WTC11 (cell line): ENCODE results near the gene BPHL. TPM values are rescaled to one million over a fixed set of nuclear protein-coding genes. Genes with fewer than 3 reads are reported as not detected.

Experiments
- ATAC-seq: fragments of 200-7000 bp; cut with Tn5 transposase; 2 replicates; pipeline ENCODE4 v1.10.0; 2021; ENCODE audit warnings: mild to moderate bottlenecking, moderate library complexity
- CTCF ChIA-PET: fragments of 300-600 bp; sonication (Branson Sonifier 250); formaldehyde crosslinking; loops from one replicate; lab custom pipeline; 2021; ENCODE audit warnings: antibody characterized with exemption; lab: Charles Lee
- POLR2A ChIA-PET: fragments of 350-600 bp; sonication (Branson Sonifier 250); formaldehyde crosslinking; loops from one replicate; lab custom pipeline; 2021; ENCODE audit warnings: antibody characterized with exemption; lab: Charles Lee
- DNase-seq: peaks from one replicate; pipeline ENCODE4 v3.0.0; 2021; ENCODE audit warnings: low spot score
- H3K27ac Mint-ChIP-seq: 2 replicates; pipeline ENCODE4 v1.8.0; 2021; ENCODE audit warnings: mixed read lengths
- H3K27me3 Mint-ChIP-seq: 2 replicates; pipeline ENCODE4 v1.8.0; 2021; ENCODE audit warnings: low read depth, mild to moderate bottlenecking, moderate library complexity, mixed read lengths
- H3K36me3 Mint-ChIP-seq: 2 replicates; pipeline ENCODE4 v1.8.0; 2021; ENCODE audit warnings: mixed read lengths
- H3K4me1 Mint-ChIP-seq: 2 replicates; pipeline ENCODE4 v1.8.0; 2022; ENCODE audit warnings: mixed read lengths
- H3K4me3 Mint-ChIP-seq: 2 replicates; pipeline ENCODE4 v1.8.0; 2021; ENCODE audit warnings: mild to moderate bottlenecking, moderate library complexity, mixed read lengths
- H3K9me3 Mint-ChIP-seq: 2 replicates; pipeline ENCODE4 v1.8.0; 2021; ENCODE audit warnings: mixed read lengths
- ARID4B ChIP-seq: sonication (generic); formaldehyde crosslinking; IDR thresholded peaks from 2 replicates; pipeline ENCODE4 v1.8.0; 2023; ENCODE audit warnings: missing genetic modification reagents, mild to moderate bottlenecking, borderline replicate concordance
- ATF2 ChIP-seq: sonication (generic); formaldehyde crosslinking; IDR thresholded peaks from 2 replicates; pipeline ENCODE4 v1.8.1; 2022; ENCODE audit warnings: low read depth, missing genetic modification reagents, borderline replicate concordance
- CREM ChIP-seq: sonication (generic); formaldehyde crosslinking; IDR thresholded peaks from 2 replicates; pipeline ENCODE4 v1.8.1; 2022; ENCODE audit warnings: mild to moderate bottlenecking, missing genetic modification reagents, moderate library complexity
- E2F5 ChIP-seq: sonication (generic); formaldehyde crosslinking; IDR thresholded peaks from 2 replicates; pipeline ENCODE4 v1.8.1; 2022; ENCODE audit warnings: mild to moderate bottlenecking, moderate library complexity, missing genetic modification reagents
- ETV6 ChIP-seq: sonication (generic); formaldehyde crosslinking; IDR thresholded peaks from 2 replicates; pipeline ENCODE4 v1.8.1; 2022; ENCODE audit warnings: mild to moderate bottlenecking, missing genetic modification reagents
- FOXP4 ChIP-seq: sonication (generic); formaldehyde crosslinking; IDR thresholded peaks from 2 replicates; pipeline ENCODE4 v1.8.0; 2022; ENCODE audit warnings: mild to moderate bottlenecking, missing genetic modification reagents
- GABPB1 ChIP-seq: sonication (generic); formaldehyde crosslinking; IDR thresholded peaks from 2 replicates; pipeline ENCODE4 v1.8.1; 2023; ENCODE audit warnings: mild to moderate bottlenecking, missing genetic modification reagents
- GRHL2 ChIP-seq: fragments of 250-450 bp; sonication (Bioruptor Pico); IDR thresholded peaks from 2 replicates; pipeline ENCODE4 v1.8.0; 2022; ENCODE audit warnings: mild to moderate bottlenecking, moderate library complexity; ENCODE audit not compliant: insufficient replicate concordance, severe bottlenecking
- IRF1 ChIP-seq: sonication (generic); formaldehyde crosslinking; IDR thresholded peaks from 2 replicates; pipeline ENCODE4 v1.8.0; 2023; ENCODE audit warnings: missing genetic modification reagents
- MAX ChIP-seq: sonication (generic); formaldehyde crosslinking; IDR thresholded peaks from 2 replicates; pipeline ENCODE4 v1.8.0; 2022; ENCODE audit warnings: mild to moderate bottlenecking, missing genetic modification reagents
- MLX ChIP-seq: sonication (generic); formaldehyde crosslinking; IDR thresholded peaks from 2 replicates; pipeline ENCODE4 v1.8.1; 2023; ENCODE audit warnings: mild to moderate bottlenecking, missing genetic modification reagents, moderate library complexity
- NFATC4 ChIP-seq: fragments of 250-450 bp; sonication (Bioruptor Pico); IDR thresholded peaks from 2 replicates; pipeline ENCODE4 v1.9.0; 2021; ENCODE audit warnings: mild to moderate bottlenecking
- SP1 ChIP-seq: sonication (generic); formaldehyde crosslinking; conservative IDR thresholded peaks from 2 replicates; pipeline ENCODE4 v1.8.1; 2022; ENCODE audit warnings: missing genetic modification reagents
- ZMAT4 ChIP-seq: fragments of 250-450 bp; sonication (Bioruptor Pico); IDR thresholded peaks from 2 replicates; pipeline ENCODE4 v1.9.0; 2021; ENCODE audit warnings: mild to moderate bottlenecking
- ZNF219 ChIP-seq: sonication (generic); formaldehyde crosslinking; IDR thresholded peaks from 2 replicates; pipeline ENCODE4 v1.8.0; 2023; ENCODE audit warnings: missing genetic modification reagents, mild to moderate bottlenecking, borderline replicate concordance
- ZNF281 ChIP-seq: sonication (generic); formaldehyde crosslinking; IDR thresholded peaks from 2 replicates; pipeline ENCODE4 v1.8.0; 2023; ENCODE audit warnings: mild to moderate bottlenecking, missing genetic modification reagents
- ZNF317 ChIP-seq: sonication (generic); formaldehyde crosslinking; IDR thresholded peaks from 2 replicates; pipeline ENCODE4 v1.8.1; 2023; ENCODE audit warnings: low read depth, mild to moderate bottlenecking, moderate library complexity, missing genetic modification reagents, borderline replicate concordance
- total RNA-seq: library from RNA; stranded (reverse); gene quantifications from 3 replicates; pipeline ENCODE4 v1.2.3, GENCODE V29; 2021

Gene BPHL
- total RNA-seq, 1 experiment from 2014 or later: 29.7 TPM

- TF ChIP-seq ARID4B (CRISPR knock-in tag) (peak; percentile 42; the same call in 1 of the 2 replicates), IRF1 (peak; percentile 71; the same call in 1 of the 2 replicates), GABPB1 (CRISPR knock-in tag) (peak; percentile 73), FOXP4 (CRISPR knock-in tag) (peak; percentile 80; the same call in 1 of the 2 replicates), ETV6 (CRISPR knock-in tag) (peak; percentile 74; the same call in 1 of the 2 replicates), SP1 (CRISPR knock-in tag) (peak; percentile 99), GRHL2 (CRISPR knock-in tag) (no peak), MLX (CRISPR knock-in tag) (peak; percentile 66; the same call in 1 of the 2 replicates), CREM (CRISPR knock-in tag) (peak; percentile 94), E2F5 (CRISPR knock-in tag) (peak; percentile 60; the same call in 1 of the 2 replicates), ZNF219 (CRISPR knock-in tag) (0 out of 2 replicates have a peak, but pooled peaks have one; percentile 31)
Observed at GRCh38 chr6:3157131-3157933, 38.8 kb downstream of the BPHL start, which contains the start of gene TUBB2A (continued).

GRCh38 chr6:3159805-3160781 lies 41.6 kb downstream of the BPHL start:
- H3K9me3 Mint-ChIP-seq: no peaks in the 10 kb centered on the region
- peak overlapping the region; percentile 69 for H3K27ac Mint-ChIP-seq
- ChIA-PET POLR2A (interaction anchor here (0.6 to 3.6 kb wide), 2 partner anchors 70 to 287 kb away, joined by 3 to 24 read pairs; no protein-coding TSS in a partner anchor), CTCF (interaction anchor here (1.0 to 1.7 kb wide), 3 partner anchors 79 to 91 kb away, joined by 3 to 5 read pairs (median 3); no protein-coding TSS in a partner anchor)
- DNase-seq (no peak), ATAC-seq (peak; percentile 2; the same call in 1 of the 2 replicates)
- peaks cover 56% of the 10 kb centered on the region for H3K4me1 Mint-ChIP-seq
- H3K36me3 Mint-ChIP-seq: peaks cover 8% of the 10 kb centered on the region
- H3K27me3 Mint-ChIP-seq: no peaks in the 10 kb centered on the region
- peak overlapping the region; percentile 9 for H3K4me3 Mint-ChIP-seq
- TF ChIP-seq ZNF317: no peak
- no peak for TF ChIP-seq ZMAT4
- TF ChIP-seq MAX (CRISPR knock-in tag): no peak
- TF ChIP-seq ATF2: no peak
- no peak for TF ChIP-seq ZNF281 (CRISPR knock-in tag)
- TF ChIP-seq NFATC4 (CRISPR knock-in tag): no peak
